ENCODE data around the gene OR14J1. TPM values are rescaled to one million over a fixed set of nuclear protein-coding genes. Genes with fewer than 3 reads are reported as not detected.
A peak's percentile ranks its signal among the peaks of the same experiment; 100 is the strongest.

Gene OR14J1
- not detected in 2 replicates for total RNA-seq (2016; rRNA removed; fragmentation: Illumina TruSeq; extraction: Trizol)
- not detected in 2 replicates for total RNA-seq (2016; cell fraction: cytosol; rRNA removed; fragmentation: Illumina TruSeq; extraction: Trizol; ENCODE audit: low read depth)
- not detected in 2 replicates for total RNA-seq (2016; cell fraction: insoluble cytoplasmic fraction; rRNA removed; fragmentation: Illumina TruSeq; extraction: Trizol)
- not detected in 2 replicates for total RNA-seq (2016; cell fraction: membrane; rRNA removed; fragmentation: Illumina TruSeq; extraction: Trizol)
- not detected in 2 replicates for total RNA-seq (2016; cell fraction: nucleus; rRNA removed; fragmentation: Illumina TruSeq; extraction: Trizol)
- polyA plus RNA-seq (2011; rRNA removed) = 0.08 and 0.17 TPM in 2 replicates
- not detected in 2 replicates for polyA plus RNA-seq (2011; cell fraction: cytosol; rRNA removed)
- polyA plus RNA-seq (2011; cell fraction: nucleus; rRNA removed) = 0.38 and 0.42 TPM in 2 replicates
- not detected in 2 replicates for polyA plus RNA-seq (2012)
- not detected in 2 replicates for polyA plus RNA-seq (2016; cell fraction: cytosol; fragmentation: Illumina TruSeq; extraction: Trizol; ENCODE audit: low read depth)
- not detected in 2 replicates for polyA plus RNA-seq (2016; cell fraction: insoluble cytoplasmic fraction; fragmentation: Illumina TruSeq; extraction: Trizol; ENCODE audit: low read depth)
- not detected in 2 replicates for polyA plus RNA-seq (2016; cell fraction: membrane; fragmentation: Illumina TruSeq; extraction: Trizol; ENCODE audit: low read depth)
- polyA plus RNA-seq (2016; cell fraction: nucleus; fragmentation: Illumina TruSeq; extraction: Trizol; ENCODE audit: insufficient read depth, low read depth) = not detected in 2 replicates
- polyA minus RNA-seq (2011; rRNA and poly(A)+ RNA removed; ENCODE audit: low replicate concordance) = 2.5 TPM in 1 of 2 replicates, not detected in the other
- polyA minus RNA-seq (2011; cell fraction: cytosol; rRNA and poly(A)+ RNA removed) = not detected in 2 replicates
- polyA minus RNA-seq (2011; cell fraction: nucleus; rRNA and poly(A)+ RNA removed) = 2.2 and 3.3 TPM in 2 replicates
- percentile 14 among the genes with signal in this experiment for Bru-seq, nascent RNA
- percentile 19 among the genes with signal in this experiment for BruChase-seq, experiment 1, labeled RNA remaining after a 6-hour chase
- percentile 20 among the genes with signal in this experiment for BruChase-seq, experiment 2, labeled RNA remaining after a 2-hour chase
- long read RNA-seq, experiment 1 = 0 reads
- long read RNA-seq, experiment 2 = 0 reads

GRCh38 chr6:29301316-29301715 is at the start of gene OR14J1:
OR14J1 (plus strand) TSS chr6:29301701; CDS start chr6:29306690, 4,989 bp downstream.
- intact Hi-C loops (cut with micrococcal nuclease; ENCODE audit: unreplicated experiment) = no loop called here
- DNase-seq (ENCODE audit: low spot score) = no peak
- TF ChIP-seq ZNF512B (CRISPR knock-in tag; IDR thresholded peaks at IDR 0.05; ENCODE audit: borderline replicate concordance) (no peak), BORCS8-MEF2B (CRISPR knock-in tag; IDR thresholded peaks at IDR 0.05) (no peak), HNF4A (CRISPR knock-in tag; IDR thresholded peaks at IDR 0.05) (no peak), CBX5 (CRISPR knock-in tag; IDR thresholded peaks at IDR 0.05; ENCODE audit: borderline replicate concordance) (no peak), ZNF362 (CRISPR knock-in tag; IDR thresholded peaks at IDR 0.05; ENCODE audit: borderline replicate concordance) (no peak), NFYB (CRISPR knock-in tag; IDR thresholded peaks at IDR 0.05) (no peak)
- Histone ChIP-seq H3K9ac (ENCODE audit: insufficient read depth, low read depth, low read length) (no peak within 1 kb of the TSS), H3K9me3 (ENCODE audit: low read length) (no peaks in the 10 kb centered on the region), H3K4me3 (replicated peaks in 1 of 3; ENCODE audit: insufficient read depth in 1 of 3, low read depth in 2 of 3, low read length in 3 of 3) (no peak within 1 kb of the TSS), H3K27me3 (ENCODE audit: control insufficient read depth in 1 of 2, insufficient read depth in 2 of 2, low read length in 2 of 2) (no peaks in the 10 kb centered on the region), H2AFZ (ENCODE audit: low read length) (no peak within 1 kb of the TSS), H3K79me2 (ENCODE audit: insufficient read depth, low read length) (no peaks in the 10 kb centered on the region), H3K4me1 (ENCODE audit: insufficient read depth, low read length) (no peaks in the 10 kb centered on the region), H4K20me1 (ENCODE audit: insufficient read depth, low read length) (no peaks in the 10 kb centered on the region), H3K27ac (ENCODE audit: extremely low read length, insufficient read depth, low read length) (no peak within 1 kb of the TSS), H3K4me2 (ENCODE audit: low read depth, low read length) (no peak within 1 kb of the TSS), H3K36me3 (replicated peaks in 1 of 2; ENCODE audit: control insufficient read depth in 1 of 2, insufficient read depth in 2 of 2, low read length in 2 of 2) (no peaks in the 10 kb centered on the region)
- BruUV-seq (replicated peaks) = no TSS peak
- in situ Hi-C loops (cut with HindIII; ENCODE audit: extremely low pct_ligation_motif_present, low pct_unique_long_range_greater_than_20kb) = no loop called here
- POLR2A ChIA-PET = no interaction called here
- no peak for FAIRE-seq
- CTCF ChIA-PET (ENCODE audit: low intra/inter-chr PET ratio, low total read pairs) = no interaction called here
- 0% methylated on average over 3 of the region's 3 CpGs for WGBS (ENCODE audit: low lambda C conversion rate)
- ATAC-seq = no peak
